Lung (tissue), 12 donors: ENCODE results near the gene FGFR1OP2. TPM values are rescaled to one million over a fixed set of nuclear protein-coding genes. Genes with fewer than 3 reads are reported as not detected.

Experiments used
- ATAC-seq: fragments of 200-7000 bp; cut with Tn5 transposase; one replicate; pipeline ENCODE4 v1.9.1; 2020; ENCODE audit warnings: moderate number of reproducible peaks; ENCODE audit not compliant: insufficient read depth, low FRiP score
- DNase-seq, 3 donors: peaks; one replicate each; pipeline ENCODE4 v3.0.0-alpha.2; 2013 to 2017
- H3K27ac ChIP-seq, 2 donors: one replicate each; pipeline ENCODE4 v1.5.1; 2013; ENCODE audit warnings: mild to moderate bottlenecking in 2 of 2, moderate library complexity in 2 of 2, control low read depth in 1 of 2, inconsistent platforms in 1 of 2, low read depth in 1 of 2, low read length in 1 of 2
- H3K27me3 ChIP-seq, 3 donors: one replicate each; pipeline ENCODE4 v1.5.1; 2013; ENCODE audit warnings: low read length in 2 of 3; ENCODE audit not compliant: control insufficient read depth in 3 of 3, insufficient read depth in 3 of 3
- H3K36me3 ChIP-seq, 4 donors: one replicate each; pipeline ENCODE4 v1.5.1; 2013; ENCODE audit warnings: low read length in 4 of 4, mild to moderate bottlenecking in 1 of 4, moderate library complexity in 1 of 4; ENCODE audit not compliant: control insufficient read depth in 4 of 4, insufficient read depth in 4 of 4
- H3K4me1 ChIP-seq, 5 donors: one replicate each; pipeline ENCODE4 v1.5.1; 2013; ENCODE audit warnings: low read length in 5 of 5, mild to moderate bottlenecking in 2 of 5, moderate library complexity in 1 of 5; ENCODE audit not compliant: control insufficient read depth in 5 of 5, insufficient read depth in 5 of 5
- H3K4me3 ChIP-seq: one replicate; pipeline ENCODE4 v1.5.1; 2013; ENCODE audit warnings: mild to moderate bottlenecking, control low read depth, moderate library complexity
- H3K9ac ChIP-seq, 2 donors: one replicate each; pipeline ENCODE4 v1.5.1; 2013; ENCODE audit warnings: low read length in 2 of 2, control low read depth in 1 of 2; ENCODE audit not compliant: insufficient read depth in 1 of 2
- H3K9me3 ChIP-seq, 4 donors: one replicate each; pipeline ENCODE4 v1.5.1; 2013; ENCODE audit warnings: low read length in 3 of 4, mild to moderate bottlenecking in 1 of 4, moderate library complexity in 1 of 4; ENCODE audit not compliant: control insufficient read depth in 4 of 4, insufficient read depth in 3 of 4
- WGBS, 2 donors: extraction: QIAGEN DNeasy Blood & Tissue Kit; methylation state at CpG; one replicate each; pipeline ENCODE4 v1.1.7; 2013; 5-methylcytosine and 5-hydroxymethylcytosine counted together
- polyA plus RNA-seq, 2 donors: library from polyadenylated mRNA; stranded (reverse); fragments of 200-250 nt; gene quantifications; one replicate each; pipeline ENCODE4 v1.2.1, GENCODE V29; 2013
- total RNA-seq, 2 donors: library from RNA; depleted of rRNA in 1 of 2; stranded (reverse); fragments of >200 nt in 1 of 2; gene quantifications; one replicate each; pipeline ENCODE4 v1.2.1, GENCODE V29; 2014 to 2021
- TF ChIP-seq, protein P1 (sequence below): IDR thresholded peaks from 2 replicates; pipeline ENCODE4 v1.5.1; 2012; ENCODE audit warnings: mild to moderate bottlenecking; ENCODE audit errors: control extremely low read depth, extremely low read depth
- donor health status: control.
- donor health status: control.
- donor health status: Bipolar disorder and iron deficiency.
- donor health status: healthy.
- donor health status: DM: yes; HTN: yes; CAD: no.

The FGFR1OP2 gene
- total and polyA plus RNA-seq, 4 donors = 32.8 to 110 (median 39.2) TPM

DNA sequence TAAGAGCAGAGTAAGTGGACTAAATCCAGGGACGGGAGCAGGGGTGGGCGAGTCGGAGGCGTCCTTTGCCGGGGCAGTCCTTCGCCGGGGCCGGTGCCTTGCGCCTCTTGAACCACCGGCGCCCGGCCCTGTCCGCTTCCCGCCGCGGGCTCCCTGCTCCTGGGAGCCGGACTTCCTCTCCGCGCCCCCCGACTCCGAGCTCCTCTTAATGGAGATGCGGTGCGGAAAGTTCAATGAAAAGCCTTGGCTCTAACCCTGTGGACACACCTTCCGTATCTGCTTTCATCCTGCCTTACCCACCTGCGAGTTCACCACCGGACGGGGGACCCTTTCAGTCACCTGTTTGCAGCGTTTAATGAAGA, 412 bp downstream of the FGFR1OP2 start:
- DNase-seq (no peak), ATAC-seq (no peak)
- Histone ChIP-seq H3K9ac (peak overlapping the region; percentile 87 to 97), H3K27me3 (no peaks in the 10 kb centered on the region), H3K4me1 (peaks cover 0 to 39% (median 4%) of the 10 kb centered on the region in 5 donors), H3K36me3 (peaks cover 0 to 3% (median 0%) of the 10 kb centered on the region in 4 donors), H3K4me3 (peak overlapping the region; percentile 87), H3K9me3 (no peaks in the 10 kb centered on the region), H3K27ac (peak overlapping the region; percentile 80 to 98)
- TF ChIP-seq, protein P1, sequence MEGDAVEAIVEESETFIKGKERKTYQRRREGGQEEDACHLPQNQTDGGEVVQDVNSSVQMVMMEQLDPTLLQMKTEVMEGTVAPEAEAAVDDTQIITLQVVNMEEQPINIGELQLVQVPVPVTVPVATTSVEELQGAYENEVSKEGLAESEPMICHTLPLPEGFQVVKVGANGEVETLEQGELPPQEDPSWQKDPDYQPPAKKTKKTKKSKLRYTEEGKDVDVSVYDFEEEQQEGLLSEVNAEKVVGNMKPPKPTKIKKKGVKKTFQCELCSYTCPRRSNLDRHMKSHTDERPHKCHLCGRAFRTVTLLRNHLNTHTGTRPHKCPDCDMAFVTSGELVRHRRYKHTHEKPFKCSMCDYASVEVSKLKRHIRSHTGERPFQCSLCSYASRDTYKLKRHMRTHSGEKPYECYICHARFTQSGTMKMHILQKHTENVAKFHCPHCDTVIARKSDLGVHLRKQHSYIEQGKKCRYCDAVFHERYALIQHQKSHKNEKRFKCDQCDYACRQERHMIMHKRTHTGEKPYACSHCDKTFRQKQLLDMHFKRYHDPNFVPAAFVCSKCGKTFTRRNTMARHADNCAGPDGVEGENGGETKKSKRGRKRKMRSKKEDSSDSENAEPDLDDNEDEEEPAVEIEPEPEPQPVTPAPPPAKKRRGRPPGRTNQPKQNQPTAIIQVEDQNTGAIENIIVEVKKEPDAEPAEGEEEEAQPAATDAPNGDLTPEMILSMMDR = no peak
- WGBS, 2 donors = 0% methylated on average over 28 of the region's 28 CpGs

DNA sequence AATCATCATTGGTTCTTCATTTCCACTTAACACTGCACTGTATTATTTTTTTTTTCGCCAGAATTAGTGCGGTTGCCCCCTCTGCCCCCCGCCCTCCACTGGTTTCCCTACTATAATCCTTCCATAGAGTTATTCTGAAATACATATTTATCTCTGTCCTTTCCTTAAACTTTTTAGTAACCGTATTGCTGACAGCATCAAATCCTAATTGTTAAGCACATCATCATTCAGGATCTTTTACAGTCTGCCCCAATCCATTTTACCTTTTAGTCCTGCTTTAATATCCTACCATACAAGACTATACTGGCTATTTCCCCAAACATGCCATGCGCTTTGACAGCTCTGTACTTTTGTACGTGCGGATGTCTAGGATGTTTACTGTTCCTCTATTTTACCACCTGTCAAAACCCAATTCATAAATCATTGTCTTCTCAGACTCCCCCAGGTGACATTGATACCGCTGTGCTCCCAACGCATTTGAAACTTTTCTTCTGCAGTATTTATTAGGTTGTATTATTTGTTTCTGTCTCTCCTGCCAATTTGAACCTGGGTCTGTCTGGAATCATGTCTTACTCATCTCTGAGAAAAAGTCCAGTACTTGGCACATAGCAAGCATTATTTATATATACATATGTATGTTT, 1.0 kb downstream of the FGFR1OP2 start:
- Histone ChIP-seq H3K4me3 (peak overlapping the region; percentile 87), H3K9me3 (no peaks in the 10 kb centered on the region), H3K9ac (peak overlapping the region; percentile 87 to 97), H3K27me3 (no peaks in the 10 kb centered on the region), H3K4me1 (peaks cover 0 to 39% (median 4%) of the 10 kb centered on the region in 5 donors), H3K27ac (peak overlapping the region in 1 of 2 donors; percentile 80), H3K36me3 (peaks cover 0 to 3% (median 0%) of the 10 kb centered on the region in 4 donors)
- ATAC-seq = no peak
- TF ChIP-seq, protein P1 = no peak
- DNase-seq = peak in 2 of 3 donors; percentile 10 to 17
- 1% methylated on average over 9 of the region's 9 CpGs for WGBS, 2 donors

DNA sequence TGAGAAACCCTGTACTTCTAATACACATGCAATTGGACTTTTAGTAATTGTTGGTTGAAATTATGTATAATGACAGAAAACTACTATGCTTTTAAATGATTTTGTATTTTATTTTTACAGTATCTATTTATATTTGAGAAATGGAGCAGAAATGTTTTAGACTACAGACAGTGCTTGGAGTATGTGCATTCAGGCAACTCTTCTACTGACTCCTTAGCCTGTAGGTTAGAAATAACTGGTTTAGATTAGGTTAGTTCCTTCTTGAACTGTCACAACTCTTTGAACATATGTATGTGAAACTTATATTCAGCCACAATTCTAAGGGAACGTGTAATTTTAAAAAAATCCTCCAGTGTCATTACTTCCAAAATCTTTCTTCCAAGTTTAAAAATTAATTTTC, 1.7 kb downstream of the FGFR1OP2 start:
- Histone ChIP-seq H3K4me3 (no peak overlapping the region), H3K9me3 (no peaks in the 10 kb centered on the region), H3K27ac (no peak overlapping the region), H3K9ac (peak overlapping the region in 1 of 2 donors; percentile 87), H3K36me3 (peaks cover 0 to 3% (median 0%) of the 10 kb centered on the region in 4 donors), H3K4me1 (peaks cover 0 to 34% (median 4%) of the 10 kb centered on the region in 5 donors), H3K27me3 (no peaks in the 10 kb centered on the region)
- TF ChIP-seq, protein P1 = no peak
- ATAC-seq = no peak
- WGBS, 2 donors = 36 to 38% methylated on average over 1 of the region's 1 CpG
- DNase-seq = no peak
